ENCODE measurements around the gene BAMBI.

BAMBI gene

GRCh38 chr10:28709001-28709710 lies 31.8 kb downstream of the BAMBI start:
- H3K4me1 ChIP-seq (ENCODE audit: control extremely low read depth in 1 of 4, control insufficient read depth in 4 of 4, insufficient read depth in 4 of 4, low read length in 3 of 4): no peaks in the 10 kb centered on the region
- no peak for DNase-seq
- H3K36me3 ChIP-seq (ENCODE audit: control insufficient read depth in 4 of 4, insufficient read depth in 4 of 4, low read length in 3 of 4): no peaks in the 10 kb centered on the region
- ChIA-PET POLR2A (no interaction called here), CTCF (interaction anchor here (0.6 kb wide), 1 partner anchor 297 kb away, joined by 3 read pairs; no protein-coding TSS in a partner anchor)
- WGBS (ENCODE audit: insufficient coverage): 91% methylated on average over 5 of the region's 9 CpGs
- H3K9me3 ChIP-seq (ENCODE audit: control extremely low read depth in 1 of 5, control insufficient read depth in 4 of 5, insufficient read depth in 2 of 5, low read depth in 1 of 5, low read length in 4 of 5): peaks cover 0 to 6% (median 2%) of the 10 kb centered on the region in 5 experiments
- H3K27ac ChIP-seq (ENCODE audit: insufficient read depth in 1 of 2, low read depth in 1 of 2, low read length in 2 of 2, poor library complexity in 1 of 2, severe bottlenecking in 2 of 2): no peak overlapping the region
- H3K27me3 ChIP-seq (replicated peaks in 2 of 5; ENCODE audit: control insufficient read depth in 4 of 5, insufficient read depth in 5 of 5, low read length in 4 of 5): peaks cover 0 to 3% (median 0%) of the 10 kb centered on the region in 5 experiments
- no peak overlapping the region for H3K4me3 ChIP-seq (ENCODE audit: control insufficient read depth in 1 of 7, extremely low read depth in 1 of 7, insufficient read depth in 4 of 7, low read depth in 2 of 7, low read length in 6 of 7)

DNA sequence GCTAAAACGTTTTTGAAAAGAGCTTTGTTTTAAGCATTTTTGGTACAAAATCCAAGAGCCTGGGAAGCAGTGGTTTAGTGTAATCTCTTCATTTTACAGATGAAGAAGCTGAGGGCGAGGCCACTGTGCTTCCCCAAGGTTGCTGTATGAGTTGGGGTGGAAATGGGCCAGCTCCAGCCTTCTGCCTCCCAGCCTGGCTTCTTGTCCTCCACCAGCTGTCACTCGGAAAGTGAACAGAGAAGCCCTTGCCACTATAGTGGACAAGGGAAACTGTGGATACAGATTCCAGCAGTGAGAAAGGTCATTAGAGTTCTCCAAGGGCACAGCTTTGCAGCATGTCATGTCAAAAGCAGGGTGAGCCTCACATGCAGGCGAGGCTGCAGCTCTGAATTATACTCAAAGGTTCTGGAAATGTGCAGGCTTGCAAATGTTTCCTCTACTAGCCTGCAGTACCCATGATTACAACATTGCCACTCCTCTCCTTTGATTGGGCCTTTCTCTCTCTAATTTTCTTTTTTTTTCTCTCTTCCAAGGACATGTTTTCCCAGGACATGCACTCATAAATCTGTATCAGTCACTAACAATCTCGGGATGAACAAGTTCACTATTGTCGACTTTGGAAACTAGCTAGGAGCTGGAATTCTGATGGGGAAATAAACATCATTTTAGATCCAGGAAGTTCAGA lies 33.0 kb downstream of the BAMBI start:
- H3K4me3 ChIP-seq (ENCODE audit: control insufficient read depth in 1 of 7, extremely low read depth in 1 of 7, insufficient read depth in 4 of 7, low read depth in 2 of 7, low read length in 6 of 7): no peak overlapping the region

DNA sequence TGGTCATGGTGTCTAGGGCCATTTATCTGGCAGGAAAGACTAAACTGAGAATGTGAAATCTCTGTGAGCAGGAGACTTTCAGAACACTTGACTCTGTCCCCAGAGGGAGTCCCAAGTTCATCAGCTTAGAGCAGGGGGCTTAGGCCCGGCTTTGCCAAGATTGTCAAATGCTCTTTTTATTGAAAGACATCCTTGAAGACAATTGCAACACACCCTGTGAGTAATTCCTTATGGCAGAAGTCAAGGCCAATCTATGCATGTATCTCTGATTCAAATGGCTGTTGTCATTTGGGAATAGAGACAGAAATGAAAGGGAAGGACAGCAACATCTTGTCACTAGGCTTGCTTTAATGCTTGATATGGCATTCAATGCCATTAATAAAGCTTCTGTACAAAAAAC lies 33.7 kb downstream of the BAMBI start:
- CTCF ChIA-PET: no interaction called here
- H3K27ac ChIP-seq (ENCODE audit: insufficient read depth in 1 of 2, low read depth in 1 of 2, low read length in 2 of 2, poor library complexity in 1 of 2, severe bottlenecking in 2 of 2): no peak overlapping the region
- no peak overlapping the region for H3K4me3 ChIP-seq (ENCODE audit: control insufficient read depth in 1 of 7, extremely low read depth in 1 of 7, insufficient read depth in 4 of 7, low read depth in 2 of 7, low read length in 6 of 7)
- POLR2A ChIA-PET: interaction anchor here (0.6 kb wide), 1 partner anchor 9 kb away, joined by 3 read pairs; no protein-coding TSS in a partner anchor
- no peaks in the 10 kb centered on the region for H3K4me1 ChIP-seq (ENCODE audit: control extremely low read depth in 1 of 4, control insufficient read depth in 4 of 4, insufficient read depth in 4 of 4, low read length in 3 of 4)
- peaks cover 0 to 6% (median 2%) of the 10 kb centered on the region in 5 experiments for H3K9me3 ChIP-seq (ENCODE audit: control extremely low read depth in 1 of 5, control insufficient read depth in 4 of 5, insufficient read depth in 2 of 5, low read depth in 1 of 5, low read length in 4 of 5)
- WGBS (ENCODE audit: insufficient coverage): 100% methylated on average over 1 of the region's 1 CpG
- H3K27me3 ChIP-seq (replicated peaks in 2 of 5; ENCODE audit: control insufficient read depth in 4 of 5, insufficient read depth in 5 of 5, low read length in 4 of 5): peaks cover 0 to 4% (median 0%) of the 10 kb centered on the region in 5 experiments
- no peaks in the 10 kb centered on the region for H3K36me3 ChIP-seq (ENCODE audit: control insufficient read depth in 4 of 4, insufficient read depth in 4 of 4, low read length in 3 of 4)
- DNase-seq: no peak

More for the DNA sequence above, 33.0 kb downstream of the BAMBI start:
- 90% methylated on average over 3 of the region's 6 CpGs for WGBS (ENCODE audit: insufficient coverage)
- DNase-seq: no peak
- Histone ChIP-seq H3K4me1 (ENCODE audit: control extremely low read depth in 1 of 4, control insufficient read depth in 4 of 4, insufficient read depth in 4 of 4, low read length in 3 of 4) (no peaks in the 10 kb centered on the region), H3K9me3 (ENCODE audit: control extremely low read depth in 1 of 5, control insufficient read depth in 4 of 5, insufficient read depth in 2 of 5, low read depth in 1 of 5, low read length in 4 of 5) (peaks cover 0 to 6% (median 2%) of the 10 kb centered on the region in 5 experiments), H3K36me3 (ENCODE audit: control insufficient read depth in 4 of 4, insufficient read depth in 4 of 4, low read length in 3 of 4) (no peaks in the 10 kb centered on the region), H3K27ac (ENCODE audit: insufficient read depth in 1 of 2, low read depth in 1 of 2, low read length in 2 of 2, poor library complexity in 1 of 2, severe bottlenecking in 2 of 2) (no peak overlapping the region), H3K27me3 (replicated peaks in 2 of 5; ENCODE audit: control insufficient read depth in 4 of 5, insufficient read depth in 5 of 5, low read length in 4 of 5) (peaks cover 0 to 2% (median 0%) of the 10 kb centered on the region in 5 experiments)
- ChIA-PET CTCF (no interaction called here), POLR2A (interaction anchor here (0.6 kb wide), 1 partner anchor 9 kb away, joined by 3 read pairs; no protein-coding TSS in a partner anchor)

GRCh38 chr10:28711776-28712175 lies 34.5 kb downstream of the BAMBI start:
- ChIA-PET POLR2A (no interaction called here), CTCF (no interaction called here)
- Histone ChIP-seq H3K4me3 (ENCODE audit: control insufficient read depth in 1 of 7, extremely low read depth in 1 of 7, insufficient read depth in 4 of 7, low read depth in 2 of 7, low read length in 6 of 7) (no peak overlapping the region), H3K36me3 (ENCODE audit: control insufficient read depth in 4 of 4, insufficient read depth in 4 of 4, low read length in 3 of 4) (no peaks in the 10 kb centered on the region), H3K27ac (ENCODE audit: insufficient read depth in 1 of 2, low read depth in 1 of 2, low read length in 2 of 2, poor library complexity in 1 of 2, severe bottlenecking in 2 of 2) (no peak overlapping the region), H3K9me3 (ENCODE audit: control extremely low read depth in 1 of 5, control insufficient read depth in 4 of 5, insufficient read depth in 2 of 5, low read depth in 1 of 5, low read length in 4 of 5) (peaks cover 0 to 6% (median 3%) of the 10 kb centered on the region in 5 experiments), H3K27me3 (replicated peaks in 2 of 5; ENCODE audit: control insufficient read depth in 4 of 5, insufficient read depth in 5 of 5, low read length in 4 of 5) (peaks cover 0 to 7% (median 0%) of the 10 kb centered on the region in 5 experiments), H3K4me1 (ENCODE audit: control extremely low read depth in 1 of 4, control insufficient read depth in 4 of 4, insufficient read depth in 4 of 4, low read length in 3 of 4) (no peaks in the 10 kb centered on the region)
- no peak for DNase-seq
- 100% methylated on average over 3 of the region's 3 CpGs for WGBS (ENCODE audit: insufficient coverage)

DNA sequence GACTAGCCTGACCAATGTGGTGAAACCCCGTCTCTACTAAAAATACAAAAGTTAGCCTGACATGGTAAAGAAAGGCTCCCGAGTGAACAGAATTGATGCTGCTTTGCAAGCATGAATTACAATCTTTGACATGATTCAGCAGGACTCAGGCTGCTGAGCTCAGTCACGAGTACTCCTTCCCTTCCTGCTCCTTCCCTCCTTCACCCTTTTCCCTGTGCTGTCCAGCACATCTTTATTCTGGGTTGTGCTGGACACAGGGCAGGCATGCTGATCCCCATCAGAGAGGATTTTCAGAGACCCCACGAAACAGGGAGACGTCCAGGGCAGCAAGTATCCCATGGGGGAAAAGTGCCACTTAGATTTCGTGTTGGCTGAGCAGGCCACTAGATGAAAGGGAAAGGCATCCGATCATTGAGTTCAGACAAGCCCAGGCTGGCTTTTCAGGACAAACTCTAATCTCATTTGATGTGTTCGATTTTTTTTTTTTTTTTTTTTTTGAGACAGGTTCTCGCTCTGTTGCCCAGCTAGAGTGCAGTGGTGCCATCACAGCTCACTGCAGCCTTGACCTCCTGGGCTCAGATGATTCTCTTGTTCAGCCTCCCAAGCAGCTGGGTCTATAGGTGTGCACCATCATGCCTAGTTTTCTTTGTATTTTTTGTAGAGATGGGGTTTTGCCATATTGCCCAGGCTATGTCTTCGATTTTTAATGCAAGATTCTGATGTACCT lies 36.5 kb downstream of the BAMBI start:
- no peak overlapping the region for H3K27ac ChIP-seq (ENCODE audit: insufficient read depth in 1 of 2, low read depth in 1 of 2, low read length in 2 of 2, poor library complexity in 1 of 2, severe bottlenecking in 2 of 2)
- DNase-seq: no peak
- peaks cover 0 to 6% (median 3%) of the 10 kb centered on the region in 5 experiments for H3K9me3 ChIP-seq (ENCODE audit: control extremely low read depth in 1 of 5, control insufficient read depth in 4 of 5, insufficient read depth in 2 of 5, low read depth in 1 of 5, low read length in 4 of 5)
- no peaks in the 10 kb centered on the region for H3K4me1 ChIP-seq (ENCODE audit: control extremely low read depth in 1 of 4, control insufficient read depth in 4 of 4, insufficient read depth in 4 of 4, low read length in 3 of 4)
- WGBS (ENCODE audit: insufficient coverage): 88% methylated on average over 10 of the region's 10 CpGs
- no peaks in the 10 kb centered on the region for H3K36me3 ChIP-seq (ENCODE audit: control insufficient read depth in 4 of 4, insufficient read depth in 4 of 4, low read length in 3 of 4)
- POLR2A ChIA-PET: no interaction called here
- H3K4me3 ChIP-seq (ENCODE audit: control insufficient read depth in 1 of 7, extremely low read depth in 1 of 7, insufficient read depth in 4 of 7, low read depth in 2 of 7, low read length in 6 of 7): no peak overlapping the region
- CTCF ChIA-PET: interaction anchor here (1.1 kb wide), 1 partner anchor 9 kb away, joined by 4 read pairs; no protein-coding TSS in a partner anchor
- H3K27me3 ChIP-seq (replicated peaks in 2 of 5; ENCODE audit: control insufficient read depth in 4 of 5, insufficient read depth in 5 of 5, low read length in 4 of 5): peaks cover 0 to 7% (median 0%) of the 10 kb centered on the region in 5 experiments

DNA sequence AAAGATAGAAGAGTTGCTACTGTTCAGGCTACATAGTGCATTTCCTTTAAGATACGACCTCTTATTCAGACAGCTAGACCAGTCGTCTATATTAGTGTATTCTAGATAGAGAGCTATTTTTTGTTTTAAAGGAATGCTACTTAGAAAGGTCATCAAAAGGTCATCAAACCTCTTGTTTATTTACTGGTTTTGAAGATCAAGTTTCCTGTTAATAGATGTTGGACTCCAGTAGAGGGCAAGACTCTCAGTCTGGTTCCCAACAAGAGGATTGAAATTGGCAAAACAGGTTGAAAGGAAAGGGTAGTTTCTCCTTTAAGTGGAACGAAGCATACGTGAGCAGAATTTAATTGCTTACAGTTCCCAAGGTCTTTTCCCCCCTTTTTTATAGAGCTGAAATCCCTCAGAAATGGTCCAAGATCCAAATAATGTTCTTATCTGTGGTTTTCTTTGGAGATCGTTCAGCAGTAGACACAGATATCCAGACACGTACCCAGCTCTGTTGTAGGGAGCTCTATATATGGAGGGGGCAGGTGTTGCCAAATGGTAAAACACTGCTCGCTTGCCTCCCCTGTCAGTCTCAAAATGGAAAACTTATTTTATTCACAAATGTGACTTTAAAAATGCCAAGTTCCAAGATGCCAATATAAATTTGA lies 37.2 kb downstream of the BAMBI start:
- Histone ChIP-seq H3K4me1 (ENCODE audit: control extremely low read depth in 1 of 4, control insufficient read depth in 4 of 4, insufficient read depth in 4 of 4, low read length in 3 of 4) (no peaks in the 10 kb centered on the region), H3K27me3 (replicated peaks in 2 of 5; ENCODE audit: control insufficient read depth in 4 of 5, insufficient read depth in 5 of 5, low read length in 4 of 5) (peaks cover 0 to 7% (median 0%) of the 10 kb centered on the region in 5 experiments), H3K9me3 (ENCODE audit: control extremely low read depth in 1 of 5, control insufficient read depth in 4 of 5, insufficient read depth in 2 of 5, low read depth in 1 of 5, low read length in 4 of 5) (peaks cover 0 to 6% (median 3%) of the 10 kb centered on the region in 5 experiments), H3K4me3 (ENCODE audit: control insufficient read depth in 1 of 7, extremely low read depth in 1 of 7, insufficient read depth in 4 of 7, low read depth in 2 of 7, low read length in 6 of 7) (no peak overlapping the region), H3K36me3 (ENCODE audit: control insufficient read depth in 4 of 4, insufficient read depth in 4 of 4, low read length in 3 of 4) (no peaks in the 10 kb centered on the region), H3K27ac (ENCODE audit: insufficient read depth in 1 of 2, low read depth in 1 of 2, low read length in 2 of 2, poor library complexity in 1 of 2, severe bottlenecking in 2 of 2) (no peak overlapping the region)
- CTCF ChIA-PET: interaction anchor here (1.1 kb wide), 1 partner anchor 9 kb away, joined by 4 read pairs; no protein-coding TSS in a partner anchor
- POLR2A ChIA-PET: no interaction called here
- WGBS (ENCODE audit: insufficient coverage): 100% methylated on average over 2 of the region's 7 CpGs
- DNase-seq: no peak

Data from common myeloid progenitor, CD34-positive (primary cell).